SK-N-SH (cell line): ENCODE results near the gene ANKRD2. TPM values are rescaled to one million over a fixed set of nuclear protein-coding genes. Genes with fewer than 3 reads are reported as not detected.
A peak's percentile ranks its signal among the peaks of the same experiment; 100 is the strongest.

Experiments
- CTCF ChIA-PET: fragments of 300-600, 350-600 bp; formaldehyde crosslinking; extraction: SDS; loops from one replicate; lab custom pipeline; 2021; lab: Yijun Ruan, JAX
- POLR2A ChIA-PET: fragments of 350-600 bp; sonication (Branson Sonifier 250); formaldehyde crosslinking; extraction: SDS; loops from one replicate; lab custom pipeline; 2020; ENCODE audit warnings: antibody characterized with exemption, inconsistent platforms; lab: Yijun Ruan, JAX
- DNase-seq: peaks from one replicate; pipeline ENCODE4 v3.0.0; 2012
- H2AFZ ChIP-seq: fragments of 200-600 bp; sonication (generic); 2 replicates; pipeline ENCODE4 v1.8.1; 2016; ENCODE audit warnings: antibody characterized with exemption, mild to moderate bottlenecking, low read depth
- H3F3A ChIP-seq: fragments of 200-600 bp; sonication (generic); replicated peaks from 2 replicates; pipeline ENCODE3; 2016; ENCODE audit warnings: antibody characterized with exemption, mild to moderate bottlenecking; ENCODE audit not compliant: insufficient read depth
- H3K27ac ChIP-seq, 2 experiments: fragments of 200-500 bp in 1 of 2; fragments of 200-600 bp in 1 of 2; sonication (Bioruptor generic) in 1 of 2; sonication (generic), shearing (Covaris generic) in 1 of 2; 2 replicates each; pipeline versions ENCODE4 v1.5.1 to v1.6.1; 2014 to 2016; ENCODE audit warnings: low read depth in 2 of 2, inconsistent platforms in 1 of 2, low read length in 1 of 2, mild to moderate bottlenecking in 1 of 2, mixed read lengths in 1 of 2
- H3K27me3 ChIP-seq: fragments of 200-600 bp; sonication (generic), shearing (Covaris generic); 2 replicates; pipeline ENCODE4 v1.6.1; 2016; ENCODE audit warnings: mixed run types; ENCODE audit not compliant: insufficient read depth
- H3K36me3 ChIP-seq, 2 experiments: fragments of 200-500 bp in 1 of 2; fragments of 200-600 bp in 1 of 2; sonication (Bioruptor generic) in 1 of 2; sonication (generic) in 1 of 2; replicated peaks in 1 of 2; 2 replicates each; pipeline versions ENCODE3 to v1.5.1; 2014 to 2016; ENCODE audit warnings: low read length in 1 of 2, mild to moderate bottlenecking in 1 of 2; ENCODE audit not compliant: insufficient read depth in 2 of 2, control insufficient read depth in 1 of 2
- H3K4me1 ChIP-seq, 2 experiments: fragments of 200-500 bp in 1 of 2; fragments of 200-600 bp in 1 of 2; sonication (Bioruptor generic) in 1 of 2; sonication (generic), shearing (Covaris generic) in 1 of 2; 2 replicates each; pipeline versions ENCODE4 v1.5.1 to v1.6.1; 2014 to 2016; ENCODE audit warnings: low read depth in 1 of 2, low read length in 1 of 2, mixed run types in 1 of 2; ENCODE audit not compliant: insufficient read depth in 2 of 2, control insufficient read depth in 1 of 2
- H3K4me2 ChIP-seq: fragments of 200-600 bp; sonication (generic), shearing (Covaris generic); 2 replicates; pipeline ENCODE4 v1.6.1; 2017; ENCODE audit warnings: mixed run types
- H3K4me3 ChIP-seq, 2 experiments: fragments of 200-500 bp in 1 of 2; fragments of 200-600 bp in 1 of 2; sonication (Bioruptor generic) in 1 of 2; sonication (generic), shearing (Covaris generic) in 1 of 2; 2 replicates each; pipeline versions ENCODE4 v1.5.1 to v1.8.1; 2014 to 2016; ENCODE audit warnings: low read depth in 2 of 2, inconsistent platforms in 1 of 2, low read length in 1 of 2, mild to moderate bottlenecking in 1 of 2, mixed read lengths in 1 of 2, moderate library complexity in 1 of 2
- H3K79me2 ChIP-seq: fragments of 200-600 bp; sonication (generic); 2 replicates; pipeline ENCODE4 v1.8.1; 2017; ENCODE audit warnings: mild to moderate bottlenecking; ENCODE audit not compliant: insufficient read depth
- H3K9ac ChIP-seq: fragments of 200-600 bp; sonication (generic); 2 replicates; pipeline ENCODE4 v1.6.1; 2017; ENCODE audit warnings: mixed run types
- H3K9me2 ChIP-seq: fragments of 200-600 bp; sonication (generic); 2 replicates; pipeline ENCODE4 v1.6.1; 2017; ENCODE audit warnings: mixed run types
- H3K9me3 ChIP-seq: fragments of 200-600 bp; sonication (generic); 2 replicates; pipeline ENCODE4 v1.6.1; 2017; ENCODE audit warnings: mixed run types, mild to moderate bottlenecking, moderate library complexity
- H4K20me1 ChIP-seq: fragments of 200-600 bp; sonication (generic); 2 replicates; pipeline ENCODE4 v1.6.1; 2017; ENCODE audit warnings: mild to moderate bottlenecking, mixed run types; ENCODE audit not compliant: insufficient read depth
- CHD2 ChIP-seq: fragments of 150-350 bp; IDR thresholded peaks from 2 replicates; pipeline ENCODE4 v1.6.1; 2018; ENCODE audit warnings: low read length; ENCODE audit not compliant: partially characterized antibody
- CTCF ChIP-seq: fragments of 200-600 bp; sonication (generic); IDR thresholded peaks from 2 replicates; pipeline ENCODE4 v1.6.1; 2017; ENCODE audit warnings: antibody characterized with exemption, mild to moderate bottlenecking, moderate library complexity
- ELF1 ChIP-seq: IDR thresholded peaks from 2 replicates; pipeline ENCODE4 v1.4.0; 2012
- EP300 ChIP-seq, 2 experiments: IDR thresholded peaks; 2 replicates each; pipeline versions ENCODE4 v1.4.0 to v1.6.1; 2012; ENCODE audit warnings: borderline replicate concordance in 1 of 2, low read depth in 1 of 2, low read length in 1 of 2
- EZH2phosphoT487 ChIP-seq: fragments of 200-600 bp; sonication (generic); IDR thresholded peaks from 2 replicates; pipeline ENCODE4 v1.6.1; 2017; ENCODE audit warnings: low read depth, mixed run types, mild to moderate bottlenecking, antibody characterized with exemption, moderate library complexity, borderline replicate concordance
- FOSL2 ChIP-seq: IDR thresholded peaks from 2 replicates; pipeline ENCODE4 v1.4.0; 2012; ENCODE audit warnings: low read depth, mild to moderate bottlenecking, moderate library complexity, borderline replicate concordance
- FOXM1 ChIP-seq: IDR thresholded peaks from 2 replicates; pipeline ENCODE4 v1.4.0; 2012; ENCODE audit warnings: low read depth, mild to moderate bottlenecking
- JUND ChIP-seq: IDR thresholded peaks from 2 replicates; pipeline ENCODE4 v1.4.0; 2012
- NFIC ChIP-seq: IDR thresholded peaks from 2 replicates; pipeline ENCODE4 v1.4.0; 2012; ENCODE audit warnings: borderline replicate concordance
- PBX3 ChIP-seq: IDR thresholded peaks from 2 replicates; pipeline ENCODE4; 2012
- POLR2AphosphoS5 ChIP-seq: IDR thresholded peaks from 2 replicates; pipeline ENCODE4 v1.6.1; 2012; ENCODE audit warnings: low read depth, low read length
- REST ChIP-seq: IDR thresholded peaks from 2 replicates; pipeline ENCODE4 v1.6.1; 2012; ENCODE audit warnings: mild to moderate bottlenecking, low read depth, low read length, moderate library complexity
- SMC3 ChIP-seq: IDR thresholded peaks from 2 replicates; pipeline ENCODE4 v1.6.1; 2012; ENCODE audit warnings: low read depth, low read length, improper control_type of control experiment
- TAF1 ChIP-seq: IDR thresholded peaks from 2 replicates; pipeline ENCODE4 v1.6.1; 2012; ENCODE audit warnings: low read depth, mild to moderate bottlenecking, low read length, moderate library complexity, borderline replicate concordance
- TCF12 ChIP-seq: IDR thresholded peaks from 2 replicates; pipeline ENCODE4 v1.4.0; 2012
- TEAD4 ChIP-seq: IDR thresholded peaks from 2 replicates; pipeline ENCODE4 v1.4.0; 2012; ENCODE audit warnings: mild to moderate bottlenecking, borderline replicate concordance; ENCODE audit not compliant: insufficient read depth
- USF2 ChIP-seq: fragments of 150-350 bp; IDR thresholded peaks from 2 replicates; pipeline ENCODE4 v1.6.1; 2017; ENCODE audit warnings: antibody characterized with exemption, low read length, low read depth, borderline replicate concordance
- YY1 ChIP-seq: IDR thresholded peaks from 2 replicates; pipeline ENCODE4 v1.4.0; 2012; ENCODE audit warnings: low read depth, mild to moderate bottlenecking
- ZBTB33 ChIP-seq: IDR thresholded peaks from 2 replicates; pipeline ENCODE4 v1.4.0; 2012; ENCODE audit warnings: low read depth, borderline replicate concordance
- WGBS: methylation state at CpG from one replicate; pipeline ENCODE4 v1.1.6; 2017; ENCODE audit warnings: low lambda C conversion rate; 5-methylcytosine and 5-hydroxymethylcytosine counted together
- polyA plus RNA-seq, 3 experiments: library from polyadenylated mRNA; depleted of rRNA; stranded (reverse); fragments of >200 nt; gene quantifications; 2 replicates each; pipeline ENCODE4 v1.2.3, GENCODE V29; 2012

ANKRD2 gene
- polyA plus RNA-seq, 1 of the 3 experiments (the other 2 are of a cell fraction), result 0.72 TPM

GRCh38 chr10:97631098-97631497 is 58.5 kb downstream of the ANKRD2 start (continued):
- TF ChIP-seq ZBTB33, result no peak
- TF ChIP-seq EZH2phosphoT487, result no peak
- no peak for TF ChIP-seq TEAD4
- no peak for TF ChIP-seq TAF1
- no peak for TF ChIP-seq USF2
- TF ChIP-seq EP300 (IDR thresholded peaks at IDR 0.05; ENCODE audit: borderline replicate concordance in 1 of 2, low read depth in 1 of 2, low read length in 1 of 2), result no peak
- TF ChIP-seq ELF1, result no peak
- no peak for TF ChIP-seq REST
- TF ChIP-seq NFIC, result no peak

- H3K4me3 ChIP-seq, result peak within 1 kb of the TSS; percentile 78 to 94
- no peaks in the 10 kb centered on the region for H3K27me3 ChIP-seq
- H3K9me2 ChIP-seq, result no peaks in the 10 kb centered on the region
- H3K36me3 ChIP-seq, result no peaks in the 10 kb centered on the region
- POLR2A ChIA-PET, result no interaction called here
- peak within 1 kb of the TSS in 1 of 2 experiments; percentile 76; a peak in 2 of 4 replicates for H3K27ac ChIP-seq
- H3K9ac ChIP-seq, result peak within 1 kb of the TSS; percentile 78
- peak; percentile 93 for DNase-seq
- no peaks in the 10 kb centered on the region for H4K20me1 ChIP-seq
- H3K4me1 ChIP-seq, result peaks cover 4% of the 10 kb centered on the region in 2 experiments; a peak in 2 of 4 replicates
- 5% methylated on average over 52 of the region's 62 CpGs for WGBS
- H3K79me2 ChIP-seq, result peaks cover 17% of the 10 kb centered on the region
- CTCF ChIA-PET, result interaction anchor here (1.0 to 1.8 kb wide), 5 partner anchors 26 to 81 kb away, joined by 3 to 4 read pairs (median 3); partner anchors contain the start of gene AVPI1
- peaks cover 6% of the 10 kb centered on the region for H3F3A ChIP-seq
- H3K4me2 ChIP-seq, result peak within 1 kb of the TSS; percentile 69
- H2AFZ ChIP-seq, result peak within 1 kb of the TSS; percentile 90
- H3K9me3 ChIP-seq, result no peaks in the 10 kb centered on the region
- TF ChIP-seq YY1 (peak; percentile 99), FOXM1 (no peak), CHD2 (peak; percentile 91), POLR2AphosphoS5 (peak; percentile 41; the same call in 1 of the 2 replicates), ELF1 (no peak), TAF1 (peak; percentile 41), SMC3 (no peak), CTCF (no peak), TCF12 (no peak), JUND (no peak), FOSL2 (no peak), PBX3 (no peak)
These were observed 60.6 kb downstream of the ANKRD2 start, which contains the start of gene MORN4 for GRCh38 chr10:97632949-97633884. TSS of gene MORN4 (minus strand) at chr10:97633500. CDS start at chr10:97619653, 13,847 bp downstream.
